Pancreas (tissue), 10 donors: ENCODE measurements around the gene HPN. TPM values are rescaled to one million over a fixed set of nuclear protein-coding genes. Genes with fewer than 3 reads are reported as not detected.
"Not testable (repeated sequence)": the region's sequence is repeated elsewhere in the genome, so short reads cannot be mapped to it uniquely, and the experiment has no call there.

Source experiments
- ATAC-seq, 4 donors: fragments of 200-7000 bp; cut with Tn5 transposase; one replicate each; pipeline versions ENCODE4 v1.8.0 to v1.9.1; 2020; ENCODE audit warnings: mild to moderate bottlenecking in 4 of 4, moderate library complexity in 4 of 4
- DNase-seq, 6 donors: peaks; one replicate each; pipeline ENCODE4 v3.0.0-alpha.2; 2020
- FAIRE-seq: peaks from 2 replicates; lab custom pipeline; 2012; peaks lifted over from hg19 to GRCh38; lab: Jason Lieb, UNC
- H3K27ac ChIP-seq, 4 donors: fragments of 200-600 bp; sonication (generic); 1 replicate in 3 of 4; 2 replicates in 1 of 4; pipeline versions ENCODE4 v1.5.0 to v1.8.0; 2020
- H3K27me3 ChIP-seq, 4 donors: fragments of 200-600 bp; one replicate each; pipeline ENCODE4 v1.8.0; 2021
- H3K36me3 ChIP-seq, 3 donors: fragments of 200-600 bp; sonication (generic) in 1 of 3; one replicate each; pipeline versions ENCODE4 v1.5.0 to v1.8.0; 2020 to 2021
- H3K4me1 ChIP-seq, 3 donors: fragments of 200-600 bp; one replicate each; pipeline ENCODE4 v1.8.0; 2021
- H3K4me3 ChIP-seq, 4 donors: fragments of 200-600 bp; sonication (generic) in 2 of 4; one replicate each; pipeline versions ENCODE4 v1.5.0 to v1.8.0; 2020 to 2021
- H3K9me3 ChIP-seq, 4 donors: fragments of 200-600 bp; one replicate each; pipeline ENCODE4 v1.8.0; 2021
- CTCF ChIP-seq, 4 donors: fragments of 200-600 bp; sonication (generic) in 3 of 4; IDR thresholded peaks; one replicate each; pipeline versions ENCODE4 v1.5.0 to v1.8.0; 2021; ENCODE audit warnings: antibody characterized with exemption in 4 of 4
- WGBS, 2 donors: extraction: QIAGEN DNeasy Blood & Tissue Kit; methylation state at CpG; one replicate each; pipeline ENCODE4 v1.1.7; 2013; 5-methylcytosine and 5-hydroxymethylcytosine counted together
- intact Hi-C, 3 donors: fragments of 100-400 bp; cut with DNase I; formaldehyde crosslinking; loops; one replicate each; pipeline versions ENCODE4 v1.11.1 to v1.14.2; 2022
- polyA plus RNA-seq, 2 donors: library from polyadenylated mRNA; stranded (reverse); fragments of 200-250 nt; gene quantifications; one replicate each; pipeline ENCODE4 v1.2.3, GENCODE V29; 2013
- total RNA-seq, 6 donors: library from RNA; stranded (reverse); fragmentation: NEBNext Ultra II Directional in 4 of 6; extraction: Animal tissue kit (Norgen Biotek cat#: 25700) in 4 of 6; gene quantifications; one replicate each; pipeline versions ENCODE4 v1.2.1 to v1.2.4, GENCODE V29; 2021 to 2023
- donor health status: healthy with polysubstance abuse.
- donor health status: DM: no; HTN: no; CAD: no; lungs with moderate emphysema.
- donor health status: DM: no; HTN: no; CAD: no.
- donor health status: control.
- donor health status: control.
- donor health status: Bipolar disorder and iron deficiency.
- donor health status: DM: yes; HTN: yes; CAD: no.
- donor health status: DM: no; HTN: no; CAD: no.
- donor health status: DM: no; HTN: no; CAD: no.
- donor health status: DM: yes; HTN: yes; CAD: no.

Gene HPN
- total and polyA plus RNA-seq, 8 donors, result 93.0 to 238 (median 124) TPM

GRCh38 chr19:35024095-35024494 is 17.4 kb upstream of the HPN start:
- WGBS, 2 donors, result 92 to 94% methylated on average over 6 of the region's 6 CpGs
- intact Hi-C loops, result no loop called here
- FAIRE-seq (no peak), ATAC-seq (no peak), DNase-seq (no peak)
- Histone ChIP-seq H3K27me3 (no peaks in the 10 kb centered on the region), H3K4me3 (no peak overlapping the region), H3K4me1 (no peaks in the 10 kb centered on the region), H3K9me3 (no peaks in the 10 kb centered on the region), H3K36me3 (peaks cover 3 to 38% (median 32%) of the 10 kb centered on the region in 3 donors), H3K27ac (no peak overlapping the region)
- no peak for TF ChIP-seq CTCF (IDR thresholded peaks at IDR 0.05)

DNA sequence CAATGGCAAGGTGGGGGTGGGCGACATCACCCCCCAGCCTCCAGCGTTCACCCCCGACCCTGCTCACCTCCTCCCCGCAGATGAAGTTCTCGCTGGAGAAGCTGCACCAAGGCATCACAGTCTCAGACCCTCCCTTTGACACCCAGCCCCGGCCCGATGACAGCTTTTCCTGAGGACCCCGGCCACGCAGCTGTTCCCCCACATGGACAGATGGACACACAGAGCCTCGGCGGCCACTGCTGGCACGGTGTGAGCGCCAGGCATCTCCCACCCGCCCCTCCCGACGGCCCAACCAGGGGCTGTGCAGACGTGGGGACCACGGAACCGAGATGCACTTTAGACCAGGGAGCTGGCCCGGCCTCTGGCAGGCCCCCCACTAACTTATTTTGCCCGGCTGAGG is 15.6 kb upstream of the HPN start:
- no peak for TF ChIP-seq CTCF (IDR thresholded peaks at IDR 0.05)
- intact Hi-C loops, result no loop called here
- 92% methylated on average over 21 of the region's 21 CpGs for WGBS, 2 donors

DNA sequence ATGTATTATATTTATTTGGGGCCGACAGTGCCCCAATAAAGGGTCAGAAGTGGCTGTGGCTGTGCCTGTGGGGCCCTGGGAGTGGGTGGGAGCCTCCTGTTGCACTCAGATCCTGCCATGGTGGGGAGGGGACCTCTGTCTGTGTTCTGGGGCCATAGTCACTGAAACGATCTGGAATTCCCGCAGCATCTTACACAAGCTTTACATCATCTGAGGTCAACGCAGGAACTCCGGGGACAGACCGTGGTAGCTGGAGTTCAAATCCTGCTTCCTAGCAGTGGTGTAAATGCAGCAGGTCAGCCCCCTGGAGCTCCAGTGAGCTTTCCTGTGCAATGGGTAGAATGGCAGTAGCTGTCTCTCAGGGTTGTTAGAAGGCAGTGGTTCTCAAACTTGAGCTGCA is 15.1 kb upstream of the HPN start:
- Histone ChIP-seq H3K27ac (no peak overlapping the region), H3K4me3 (no peak overlapping the region), H3K36me3 (peaks cover 0 to 27% (median 25%) of the 10 kb centered on the region in 3 donors), H3K4me1 (peaks cover 0 to 4% (median 0%) of the 10 kb centered on the region in 3 donors), H3K9me3 (no peaks in the 10 kb centered on the region), H3K27me3 (no peaks in the 10 kb centered on the region)
- 85 to 94% methylated on average over 6 of the region's 6 CpGs for WGBS, 2 donors
- no peak for FAIRE-seq
- intact Hi-C loops, result no loop called here
- ATAC-seq, result no peak
- TF ChIP-seq CTCF (IDR thresholded peaks at IDR 0.05), result no peak
- no peak for DNase-seq

More for the DNA sequence above, 15.6 kb upstream of the HPN start:
- Histone ChIP-seq H3K36me3 (peaks cover 0 to 27% (median 27%) of the 10 kb centered on the region in 3 donors), H3K9me3 (no peaks in the 10 kb centered on the region), H3K27me3 (no peaks in the 10 kb centered on the region), H3K4me1 (peaks cover 0 to 4% (median 0%) of the 10 kb centered on the region in 3 donors), H3K27ac (no peak overlapping the region), H3K4me3 (no peak overlapping the region)
- ATAC-seq (no peak), DNase-seq (no peak), FAIRE-seq (no peak)

DNA sequence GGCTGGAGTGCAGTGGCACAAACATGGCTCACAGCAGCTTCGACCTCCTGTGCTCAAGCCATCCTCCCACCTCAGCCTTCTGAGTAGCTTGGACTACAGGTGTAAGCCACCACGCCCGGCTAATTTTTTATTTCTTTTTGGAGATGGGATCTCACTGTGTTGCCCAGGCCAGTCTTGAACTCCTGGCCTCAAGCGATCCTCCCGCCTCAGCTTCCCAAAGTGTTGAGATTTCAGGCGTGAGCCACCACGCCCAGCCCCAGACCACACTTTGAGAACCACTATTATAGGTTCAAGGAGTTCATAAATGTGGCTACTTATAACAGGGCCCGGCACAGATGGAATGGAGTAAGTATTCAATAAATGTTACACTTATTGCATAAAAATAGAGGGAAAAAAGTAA is 14.5 kb upstream of the HPN start:
- Histone ChIP-seq H3K27me3 (no peaks in the 10 kb centered on the region), H3K9me3 (no peaks in the 10 kb centered on the region), H3K4me3 (no peak overlapping the region), H3K4me1 (peaks cover 0 to 4% (median 0%) of the 10 kb centered on the region in 3 donors), H3K27ac (no peak overlapping the region), H3K36me3 (peaks cover 0 to 27% (median 19%) of the 10 kb centered on the region in 3 donors)
- ATAC-seq (no peak), DNase-seq (no peak), FAIRE-seq (no peak)
- no peak for TF ChIP-seq CTCF (IDR thresholded peaks at IDR 0.05)
- 90 to 91% methylated on average over 8 of the region's 8 CpGs for WGBS, 2 donors
- intact Hi-C loops, result no loop called here

GRCh38 chr19:35027851-35028599 is 13.5 kb upstream of the HPN start:
- ATAC-seq, result peak in 2 of 4 donors; percentile 2 to 4
- intact Hi-C loops, result no loop called here
- no peaks in the 10 kb centered on the region for H3K27me3 ChIP-seq
- H3K27ac ChIP-seq, result no peak overlapping the region
- DNase-seq, result no peak
- 72 to 76% methylated on average over 7 of the region's 7 CpGs for WGBS, 2 donors
- no peaks in the 10 kb centered on the region for H3K9me3 ChIP-seq
- no peak for FAIRE-seq
- peaks cover 0 to 20% (median 11%) of the 10 kb centered on the region in 3 donors for H3K36me3 ChIP-seq
- H3K4me1 ChIP-seq, result peaks cover 0 to 4% (median 0%) of the 10 kb centered on the region in 3 donors
- TF ChIP-seq CTCF (IDR thresholded peaks at IDR 0.05), result no peak
- H3K4me3 ChIP-seq, result no peak overlapping the region

GRCh38 chr19:35028600-35028885 is 13.0 kb upstream of the HPN start:
- FAIRE-seq, H3K4me3 ChIP-seq, DNase-seq, ATAC-seq, H3K27me3 ChIP-seq, H3K27ac ChIP-seq, H3K4me1 ChIP-seq, intact Hi-C loops, H3K9me3 ChIP-seq: not testable (repeated sequence)
- WGBS, 2 donors, result 50 to 58% methylated on average over 3 of the region's 3 CpGs
- H3K36me3 ChIP-seq, result peaks cover 0 to 16% (median 6%) of the 10 kb centered on the region in 3 donors

DNA sequence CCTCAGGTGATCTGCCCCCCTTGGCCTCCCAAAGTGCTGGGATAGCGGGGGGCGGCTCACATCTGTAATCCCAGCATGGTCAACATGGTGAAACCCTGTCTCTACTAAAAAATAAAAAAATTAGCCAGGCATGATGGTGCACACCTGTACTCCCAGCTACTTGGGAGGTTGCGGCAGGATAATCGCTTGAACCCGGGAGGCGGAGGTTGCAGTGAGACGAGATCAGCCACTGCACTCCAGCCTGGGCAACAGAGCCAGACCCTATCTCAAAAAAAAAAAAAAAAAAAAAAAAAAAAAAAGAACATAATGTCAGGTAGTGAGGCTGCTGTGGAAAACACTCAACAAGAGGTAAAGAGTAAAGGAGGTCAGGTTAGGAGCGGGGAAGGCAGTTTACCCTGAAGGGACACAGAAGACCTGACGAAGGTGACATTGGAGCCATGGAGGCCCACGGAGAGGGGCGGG is 12.2 kb upstream of the HPN start:
- H3K4me3 ChIP-seq, H3K36me3 ChIP-seq, ATAC-seq, FAIRE-seq, H3K27me3 ChIP-seq, DNase-seq, H3K4me1 ChIP-seq, intact Hi-C loops, H3K27ac ChIP-seq, H3K9me3 ChIP-seq: not testable (repeated sequence)
- 66 to 73% methylated on average over 11 of the region's 11 CpGs for WGBS, 2 donors
